Stimulated activated CD4-positive, alpha-beta T cell treated with anti-CD3 and anti-CD28 coated beads, Interleukin-4, amount 100 ng/mL, for 24 hours (primary cell): ENCODE measurements around the gene KNDC1.
"Not testable (repeated sequence)": the region's sequence is repeated elsewhere in the genome, so short reads cannot be mapped to it uniquely, and the experiment has no call there.

ENCODE experiments used
- DNase-seq: peaks from one replicate; pipeline ENCODE4 v3.0.0-alpha.2; 2020

KNDC1 gene

DNA sequence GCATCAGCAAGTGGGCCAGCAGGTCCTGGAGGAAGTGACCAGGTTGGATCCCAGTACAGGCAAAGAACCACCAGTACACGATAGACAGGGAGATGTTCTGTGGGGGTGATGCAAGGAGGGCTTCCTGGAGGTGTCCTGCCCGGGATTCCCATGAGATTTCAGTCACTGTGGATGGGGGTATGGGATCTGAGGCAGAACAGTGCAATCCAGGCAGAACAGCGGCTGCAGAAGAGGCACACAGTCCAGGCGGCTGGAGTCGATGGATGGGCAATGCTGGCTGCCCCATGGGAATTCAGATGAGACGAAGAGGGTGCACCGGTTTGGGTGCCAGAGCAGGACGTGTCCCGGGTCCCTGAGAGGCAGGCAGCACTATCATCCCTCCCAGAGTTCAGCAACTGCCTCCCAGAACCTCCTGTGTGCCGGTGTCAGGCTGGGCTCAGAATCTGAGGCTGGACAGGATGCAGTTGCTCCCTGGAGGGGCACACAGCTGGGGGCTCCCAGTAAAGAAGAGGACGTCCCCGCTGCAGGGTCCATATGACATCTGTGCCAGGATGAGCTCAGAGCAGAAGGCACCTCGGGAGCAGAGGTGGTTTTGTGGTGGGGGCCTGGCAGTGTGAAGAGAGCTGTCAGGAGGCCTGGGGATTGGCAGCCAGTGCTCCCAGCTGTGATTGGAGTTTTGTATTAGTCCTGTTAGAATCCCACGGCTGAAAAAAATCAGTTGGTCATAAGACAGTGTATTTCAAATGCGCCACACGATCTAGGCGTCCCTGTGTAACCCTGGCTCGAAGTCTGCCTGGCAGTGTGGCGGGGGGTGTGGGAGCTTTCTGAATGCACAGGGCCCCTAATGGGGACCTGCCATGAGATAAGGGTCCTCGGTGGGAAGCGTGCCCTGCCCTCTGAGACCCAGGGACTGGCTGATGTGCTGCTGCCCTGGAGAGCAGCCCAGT lies 3.2 kb downstream of the KNDC1 start:
- no peak for DNase-seq

DNA sequence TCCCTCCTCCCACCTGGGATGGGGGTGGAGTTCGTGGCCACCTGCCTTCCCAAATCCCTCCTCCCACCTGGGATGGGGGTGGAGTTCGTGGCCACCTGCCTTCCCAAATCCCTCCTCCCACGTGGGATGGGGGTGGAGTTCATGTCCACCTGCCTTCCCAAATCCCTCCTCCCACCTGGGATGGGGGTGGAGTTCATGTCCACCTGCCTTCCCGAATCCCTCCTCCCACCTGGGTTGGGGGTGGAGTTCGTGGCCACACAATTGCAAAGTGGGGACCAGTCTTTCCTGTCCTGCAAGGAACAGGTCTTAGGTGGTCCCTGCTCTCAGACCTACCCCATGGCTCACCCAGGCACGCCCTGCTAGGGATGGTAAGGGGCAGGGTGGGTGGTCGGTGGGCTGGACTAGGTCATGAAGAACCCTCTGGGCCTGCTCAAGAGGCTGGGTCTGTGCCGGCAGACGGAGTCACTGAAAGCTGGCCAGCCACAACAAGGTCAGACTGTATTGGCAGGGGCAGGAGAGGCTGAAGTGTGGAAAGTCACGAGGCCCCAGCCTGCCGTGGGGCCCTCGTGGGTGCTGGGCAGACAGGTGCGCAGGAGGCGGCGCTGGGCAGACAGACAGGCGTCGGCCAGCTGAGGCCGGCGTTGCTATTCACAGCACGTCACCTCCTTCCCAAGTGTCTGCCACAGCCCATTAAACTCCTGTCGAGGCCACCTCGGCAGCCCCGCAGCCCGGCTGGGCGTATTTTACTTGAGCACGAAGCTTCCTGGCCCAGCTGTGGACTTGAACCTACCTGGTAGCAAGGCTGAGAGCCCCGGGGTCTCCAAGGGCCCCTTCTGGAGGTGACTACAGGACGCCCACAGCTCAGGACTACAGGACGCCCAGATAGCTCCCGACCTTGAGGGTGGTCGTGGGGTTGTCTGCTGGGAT lies 4.1 kb downstream of the KNDC1 start:
- DNase-seq: no peak

DNA sequence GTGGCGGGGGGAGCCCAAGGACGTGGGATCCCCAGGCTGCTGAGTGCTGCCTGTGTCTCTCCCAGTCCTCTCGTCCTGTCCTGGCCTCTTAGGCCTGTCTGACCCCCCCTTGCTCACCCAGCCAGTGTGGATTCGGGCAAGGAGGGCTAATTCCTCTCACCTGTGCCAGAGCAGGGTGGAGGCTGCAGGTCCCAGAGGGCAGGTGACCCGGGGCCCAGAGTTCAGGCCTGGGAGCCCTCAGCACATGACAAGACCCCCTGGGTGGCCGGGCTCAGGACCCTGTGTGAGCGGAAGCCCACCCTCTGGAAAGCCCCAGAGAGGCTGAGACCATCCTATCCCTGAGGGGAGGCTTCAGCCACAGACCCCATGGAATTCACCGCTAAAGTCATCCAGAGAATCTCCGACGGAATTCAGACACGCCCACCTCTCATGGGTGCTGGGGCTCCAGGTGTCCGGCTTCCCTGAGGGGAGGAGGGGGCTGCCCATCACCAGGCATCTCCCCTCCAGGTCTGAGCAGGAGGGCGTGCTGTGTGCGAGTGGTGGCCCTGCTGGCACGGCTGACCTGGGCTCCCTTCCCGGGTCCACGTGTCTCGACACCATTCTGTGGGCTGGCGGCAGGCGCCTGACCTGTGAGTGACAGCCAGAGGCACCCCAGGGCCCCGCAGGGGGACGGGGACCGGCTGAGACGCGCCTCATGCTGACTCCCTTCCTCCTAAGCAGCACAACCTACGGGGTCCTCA lies 5.0 kb downstream of the KNDC1 start:
- DNase-seq: no peak

DNA sequence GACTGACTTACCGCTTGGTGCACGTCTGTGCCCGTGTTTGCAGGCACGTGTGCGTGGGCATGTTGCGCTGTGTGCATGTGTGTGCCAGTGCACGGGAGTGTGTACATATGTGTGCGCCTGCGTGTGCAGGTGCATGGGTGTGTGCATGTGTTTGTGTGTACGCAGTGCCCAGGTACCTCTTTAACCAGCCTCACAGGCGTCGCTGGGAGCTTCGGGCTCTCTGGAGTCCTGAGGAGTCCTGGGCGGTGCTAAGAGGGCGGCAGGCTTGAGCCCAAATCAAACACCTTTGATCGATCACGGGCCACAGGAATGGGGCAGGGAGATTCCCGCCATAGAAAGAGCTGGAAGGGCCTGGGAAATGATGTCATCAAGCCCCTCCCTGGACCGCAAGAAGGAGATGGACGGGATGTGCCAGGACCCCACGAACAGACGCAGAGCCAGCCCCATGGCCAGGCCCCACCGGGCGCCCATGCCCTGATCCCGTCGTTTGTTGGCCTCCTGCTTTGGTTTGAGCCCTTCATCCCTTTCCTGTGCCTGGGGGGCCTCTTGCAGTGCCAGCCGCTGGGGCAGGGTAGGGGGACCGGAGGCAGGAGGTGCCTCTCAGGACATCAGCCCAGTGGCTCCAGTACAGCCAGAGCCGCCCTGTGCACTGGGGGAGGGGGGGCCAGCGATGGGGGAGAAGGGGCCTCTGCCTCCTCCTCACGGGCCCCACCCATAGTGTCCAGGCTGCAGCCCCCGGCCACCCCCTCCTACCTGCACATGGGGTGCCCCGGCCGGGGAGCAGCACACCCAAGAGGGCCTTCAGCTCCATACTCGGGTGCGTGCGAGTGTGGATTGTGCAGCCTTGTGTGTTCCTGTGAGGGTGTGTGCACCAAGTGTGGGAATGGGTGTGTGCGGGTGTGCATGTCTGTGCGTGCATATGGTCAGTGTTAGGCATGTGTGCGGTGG lies 5.8 kb downstream of the KNDC1 start:
- no peak for DNase-seq

DNA sequence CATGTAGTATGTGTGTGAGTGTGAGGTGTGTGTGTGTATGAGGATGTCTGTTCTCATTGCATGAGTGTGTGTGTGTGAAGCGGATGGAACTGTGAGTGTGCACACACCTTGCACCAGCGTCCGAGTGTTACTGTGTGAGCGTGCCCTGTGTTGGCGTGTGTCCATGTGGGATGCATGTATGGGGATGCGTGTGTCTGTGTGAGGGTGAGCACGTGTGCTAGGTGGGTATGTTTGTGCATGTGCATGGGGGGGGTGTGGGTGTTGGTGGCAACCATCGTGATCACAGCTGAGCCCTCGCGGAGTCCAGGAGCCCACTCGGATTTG lies 6.4 kb downstream of the KNDC1 start:
- no peak for DNase-seq

- no peak for DNase-seq
Measured at GRCh38 chr10:133166828-133167692, 7.0 kb downstream of the KNDC1 start.

DNA sequence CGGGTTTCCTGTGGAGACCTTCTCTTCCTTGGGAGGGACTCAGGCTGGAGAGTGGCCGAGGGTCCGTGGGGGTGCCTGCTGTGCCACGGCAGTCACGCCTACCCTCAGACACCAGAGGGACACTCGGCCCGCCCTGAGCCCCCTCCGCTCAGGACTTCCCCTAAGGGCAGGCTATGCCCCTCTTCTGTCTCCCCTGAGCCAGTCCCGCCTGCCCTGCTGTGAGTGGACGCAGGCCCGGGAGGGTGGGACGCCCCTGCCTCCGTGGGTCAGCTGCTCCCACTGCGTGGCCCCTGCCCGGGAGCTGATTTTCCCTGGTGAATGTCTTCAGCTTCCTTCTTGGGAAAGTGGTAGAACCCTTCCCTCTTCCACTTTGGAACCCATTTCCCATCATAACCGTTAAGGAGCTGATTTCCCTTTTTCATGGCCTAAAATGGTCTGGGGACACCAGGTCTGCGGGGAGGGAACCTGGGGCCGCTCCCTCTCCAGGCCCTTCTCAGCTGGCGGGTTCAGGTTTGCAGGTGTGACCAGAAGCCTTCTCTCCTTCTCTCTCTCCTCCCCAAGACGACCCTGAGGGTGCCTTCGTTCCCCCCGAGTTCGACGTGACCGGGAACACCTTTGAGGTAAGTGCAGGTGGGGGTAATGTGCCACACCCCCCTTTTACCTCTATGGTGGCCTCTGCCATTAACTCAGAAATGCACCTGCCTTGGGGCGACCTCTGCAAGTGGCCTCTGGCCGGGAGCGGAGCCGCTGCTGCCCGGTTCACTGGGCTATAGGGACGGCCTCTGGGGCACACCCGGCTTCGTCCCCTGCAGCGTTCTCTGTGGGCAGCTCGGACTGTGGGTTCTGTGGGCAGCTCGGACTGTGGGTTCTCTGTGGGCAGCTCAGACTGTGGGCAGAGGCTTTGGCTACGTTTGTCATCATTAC lies 7.9 kb downstream of the KNDC1 start:
- no peak for DNase-seq

- DNase-seq: no peak
Measured at GRCh38 chr10:133168617-133169031, 8.6 kb downstream of the KNDC1 start.

DNA sequence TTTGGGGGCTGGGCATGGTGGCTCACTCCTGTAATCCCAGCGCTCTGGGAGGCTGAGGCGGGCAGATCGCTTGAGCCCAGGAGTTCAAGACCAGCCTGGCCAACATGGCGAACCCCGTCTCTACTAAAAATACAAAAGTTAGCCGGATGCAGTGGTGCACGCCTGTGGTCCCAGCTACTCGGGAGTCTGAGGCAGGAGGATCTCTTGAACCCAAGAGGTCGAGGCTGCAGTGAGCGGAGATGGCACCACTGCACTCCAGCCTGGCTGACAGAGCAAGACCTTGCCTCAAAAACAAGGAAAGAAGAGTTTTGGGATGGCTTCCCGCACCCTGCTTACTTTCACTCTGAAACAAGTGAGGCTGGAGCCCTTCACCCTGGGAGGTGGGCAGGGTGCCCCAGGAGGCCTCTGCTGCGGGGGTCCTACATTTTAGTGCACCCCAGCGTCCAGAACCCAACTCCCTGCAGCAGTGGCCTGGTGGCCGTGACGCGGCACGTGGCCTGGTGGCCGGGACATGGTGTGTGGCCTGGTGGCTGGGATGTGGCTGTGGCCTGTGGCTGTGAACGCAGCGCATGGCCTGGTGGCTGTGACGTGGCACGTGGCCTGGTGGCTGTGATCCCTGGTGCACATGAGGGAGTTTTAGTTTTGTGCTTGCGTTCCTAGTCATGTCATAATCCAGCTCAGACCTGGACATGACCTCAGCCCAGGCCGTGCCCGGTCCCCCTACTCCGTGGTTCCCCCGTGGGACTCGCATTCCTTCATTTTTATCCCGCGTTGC lies 9.3 kb downstream of the KNDC1 start:
- no peak for DNase-seq

- no peak for DNase-seq
Measured at GRCh38 chr10:133170092-133170491, 10.1 kb downstream of the KNDC1 start.

- DNase-seq: no peak
Measured at GRCh38 chr10:133173860-133174640, 14.0 kb downstream of the KNDC1 start.

GRCh38 chr10:133174689-133175263 lies 14.8 kb downstream of the KNDC1 start:
- DNase-seq: no peak

- DNase-seq: not testable (repeated sequence)
Measured at GRCh38 chr10:133175624-133176023, 15.6 kb downstream of the KNDC1 start.

DNA sequence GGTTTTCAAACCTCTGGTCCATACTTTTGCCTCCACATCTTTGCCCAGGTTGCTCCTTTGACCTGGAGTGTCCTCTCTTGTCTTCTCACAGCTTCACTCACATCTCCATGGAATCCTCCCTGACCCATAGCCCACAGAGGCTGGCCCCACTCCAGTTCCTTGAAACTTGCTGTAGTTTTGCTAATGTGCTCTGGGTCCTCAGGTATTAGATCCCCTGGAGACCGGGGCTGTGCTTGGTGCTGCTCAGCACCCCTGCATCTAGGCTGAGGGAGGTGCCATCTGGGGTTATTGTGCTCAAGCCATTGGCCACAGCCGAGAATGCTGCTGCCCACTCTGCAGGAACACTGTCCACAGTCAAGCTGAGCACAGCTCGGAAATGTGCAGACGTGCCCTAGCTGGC lies 16.5 kb downstream of the KNDC1 start:
- no peak for DNase-seq

- no peak for DNase-seq
Measured at GRCh38 chr10:133177380-133178157, 17.6 kb downstream of the KNDC1 start.

GRCh38 chr10:133178357-133179127 lies 18.5 kb downstream of the KNDC1 start:
- DNase-seq: no peak
